OCI-LY3 (cell line): ENCODE data around the gene TIAM2.

Source experiments
- H2AFZ ChIP-seq: fragments of 200-600, 300-600 bp; shearing (Covaris generic); 2 replicates; pipeline ENCODE4 v1.6.0; 2014; ENCODE audit warnings: antibody characterized with exemption, low read depth, low read length
- H3K27ac ChIP-seq: fragments of 200-600, 300-600 bp; sonication (generic); 2 replicates; pipeline ENCODE4 v1.5.1; 2014; ENCODE audit warnings: mild to moderate bottlenecking, low read length, moderate library complexity, mixed read lengths
- H3K27me3 ChIP-seq: fragments of 200-600, 300-600 bp; sonication (generic); 2 replicates; pipeline ENCODE4 v1.6.1; 2014; ENCODE audit warnings: low read depth, low read length, mixed read lengths
- H3K36me3 ChIP-seq: fragments of 200-600, 300-600 bp; sonication (generic); replicated peaks from 2 replicates; pipeline ENCODE3; 2014; ENCODE audit warnings: low read depth, low read length, mixed read lengths
- H3K4me1 ChIP-seq: fragments of 300-600, 200-600 bp; sonication (generic); 2 replicates; pipeline ENCODE4 v1.6.1; 2014; ENCODE audit warnings: low read length, mixed read lengths
- H3K4me2 ChIP-seq: fragments of 200-600, 300-600 bp; sonication (generic); 2 replicates; pipeline ENCODE4 v1.6.1; 2014; ENCODE audit warnings: low read length, mixed read lengths
- H3K4me3 ChIP-seq: fragments of 300-600, 200-600 bp; sonication (generic); 2 replicates; pipeline ENCODE4 v1.5.1; 2014; ENCODE audit warnings: antibody characterized with exemption, mild to moderate bottlenecking, low read length, moderate library complexity
- H3K79me2 ChIP-seq: fragments of 300-600, 200-600 bp; shearing (Covaris generic); 2 replicates; pipeline ENCODE4 v1.6.1; 2014; ENCODE audit warnings: mild to moderate bottlenecking, low read length, mixed read lengths
- H3K9ac ChIP-seq: fragments of 300-600, 200-600 bp; shearing (Covaris generic); 2 replicates; pipeline ENCODE4 v1.6.0; 2014; ENCODE audit warnings: mild to moderate bottlenecking, low read length, moderate library complexity
- H3K9me3 ChIP-seq: fragments of 200-600, 300-600 bp; shearing (Covaris generic); 2 replicates; pipeline ENCODE4 v1.6.1; 2014; ENCODE audit warnings: low read length, mixed read lengths; ENCODE audit not compliant: insufficient read depth
- H4K20me1 ChIP-seq: fragments of 200-600, 300-600 bp; sonication (generic); 2 replicates; pipeline ENCODE4 v1.6.1; 2016; ENCODE audit warnings: low read length, mixed read lengths; ENCODE audit not compliant: insufficient read depth
- CTCF ChIP-seq: fragments of 200-600, 300-600 bp; sonication (generic); IDR thresholded peaks from 2 replicates; pipeline ENCODE4 v1.5.1; 2014; ENCODE audit warnings: antibody characterized with exemption, low read length, low read depth
- EZH2phosphoT487 ChIP-seq: fragments of 200-600 bp; shearing (Covaris generic); IDR thresholded peaks from 2 replicates; pipeline ENCODE4 v1.6.1; 2018; ENCODE audit warnings: antibody characterized with exemption, mixed run types, low read depth

The TIAM2 gene

GRCh38 chr6:155284775-155285174 lies 289.7 kb downstream of the TIAM2 start:
- H2AFZ ChIP-seq, result no peak overlapping the region
- no peaks in the 10 kb centered on the region for H3K27me3 ChIP-seq
- H3K4me2 ChIP-seq, result no peak overlapping the region
- no peak overlapping the region for H3K27ac ChIP-seq
- peaks cover 6% of the 10 kb centered on the region for H3K36me3 ChIP-seq
- H3K9ac ChIP-seq, result no peak overlapping the region
- TF ChIP-seq CTCF (no peak), EZH2phosphoT487 (no peak)
- H3K4me3 ChIP-seq, result no peak overlapping the region
- H4K20me1 ChIP-seq, result no peaks in the 10 kb centered on the region
- H3K79me2 ChIP-seq, result no peaks in the 10 kb centered on the region
- H3K9me3 ChIP-seq, result no peaks in the 10 kb centered on the region
- no peaks in the 10 kb centered on the region for H3K4me1 ChIP-seq

- Histone ChIP-seq H3K79me2 (no peaks in the 10 kb centered on the region), H3K27me3 (no peaks in the 10 kb centered on the region), H3K9ac (no peak overlapping the region), H3K9me3 (no peaks in the 10 kb centered on the region), H3K27ac (no peak overlapping the region), H2AFZ (no peak overlapping the region), H4K20me1 (no peaks in the 10 kb centered on the region), H3K36me3 (peaks cover 6% of the 10 kb centered on the region), H3K4me1 (no peaks in the 10 kb centered on the region), H3K4me3 (no peak overlapping the region), H3K4me2 (no peak overlapping the region)
- TF ChIP-seq CTCF, result no peak
- no peak for TF ChIP-seq EZH2phosphoT487
Observed at GRCh38 chr6:155287762-155288161, 292.6 kb downstream of the TIAM2 start.

GRCh38 chr6:155290491-155290890 lies 295.4 kb downstream of the TIAM2 start:
- peaks cover 3% of the 10 kb centered on the region for H3K36me3 ChIP-seq
- no peaks in the 10 kb centered on the region for H3K9me3 ChIP-seq
- no peaks in the 10 kb centered on the region for H3K4me1 ChIP-seq
- no peak overlapping the region for H2AFZ ChIP-seq
- H4K20me1 ChIP-seq, result no peaks in the 10 kb centered on the region
- H3K9ac ChIP-seq, result no peak overlapping the region
- H3K79me2 ChIP-seq, result no peaks in the 10 kb centered on the region
- no peak overlapping the region for H3K27ac ChIP-seq
- no peak for TF ChIP-seq CTCF
- TF ChIP-seq EZH2phosphoT487, result no peak
- no peak overlapping the region for H3K4me2 ChIP-seq
- H3K4me3 ChIP-seq, result no peak overlapping the region
- H3K27me3 ChIP-seq, result no peaks in the 10 kb centered on the region

GRCh38 chr6:155291291-155291690 lies 296.2 kb downstream of the TIAM2 start:
- no peaks in the 10 kb centered on the region for H3K79me2 ChIP-seq
- H3K4me1 ChIP-seq, result no peaks in the 10 kb centered on the region
- H3K9ac ChIP-seq, result no peak overlapping the region
- no peaks in the 10 kb centered on the region for H3K27me3 ChIP-seq
- TF ChIP-seq EZH2phosphoT487 (no peak), CTCF (no peak)
- H2AFZ ChIP-seq, result no peak overlapping the region
- H3K9me3 ChIP-seq, result no peaks in the 10 kb centered on the region
- peaks cover 3% of the 10 kb centered on the region for H3K36me3 ChIP-seq
- no peak overlapping the region for H3K4me2 ChIP-seq
- no peak overlapping the region for H3K27ac ChIP-seq
- no peaks in the 10 kb centered on the region for H4K20me1 ChIP-seq
- no peak overlapping the region for H3K4me3 ChIP-seq
